ENCODE data around the gene RCBTB1.
"Not testable (repeated sequence)": the region's sequence is repeated elsewhere in the genome, so short reads cannot be mapped to it uniquely, and the experiment has no call there.

RCBTB1 gene

GRCh38 chr13:49594576-49594975 lies 9.2 kb upstream of the RCBTB1 start (continued):
- TF ChIP-seq, protein P1, sequence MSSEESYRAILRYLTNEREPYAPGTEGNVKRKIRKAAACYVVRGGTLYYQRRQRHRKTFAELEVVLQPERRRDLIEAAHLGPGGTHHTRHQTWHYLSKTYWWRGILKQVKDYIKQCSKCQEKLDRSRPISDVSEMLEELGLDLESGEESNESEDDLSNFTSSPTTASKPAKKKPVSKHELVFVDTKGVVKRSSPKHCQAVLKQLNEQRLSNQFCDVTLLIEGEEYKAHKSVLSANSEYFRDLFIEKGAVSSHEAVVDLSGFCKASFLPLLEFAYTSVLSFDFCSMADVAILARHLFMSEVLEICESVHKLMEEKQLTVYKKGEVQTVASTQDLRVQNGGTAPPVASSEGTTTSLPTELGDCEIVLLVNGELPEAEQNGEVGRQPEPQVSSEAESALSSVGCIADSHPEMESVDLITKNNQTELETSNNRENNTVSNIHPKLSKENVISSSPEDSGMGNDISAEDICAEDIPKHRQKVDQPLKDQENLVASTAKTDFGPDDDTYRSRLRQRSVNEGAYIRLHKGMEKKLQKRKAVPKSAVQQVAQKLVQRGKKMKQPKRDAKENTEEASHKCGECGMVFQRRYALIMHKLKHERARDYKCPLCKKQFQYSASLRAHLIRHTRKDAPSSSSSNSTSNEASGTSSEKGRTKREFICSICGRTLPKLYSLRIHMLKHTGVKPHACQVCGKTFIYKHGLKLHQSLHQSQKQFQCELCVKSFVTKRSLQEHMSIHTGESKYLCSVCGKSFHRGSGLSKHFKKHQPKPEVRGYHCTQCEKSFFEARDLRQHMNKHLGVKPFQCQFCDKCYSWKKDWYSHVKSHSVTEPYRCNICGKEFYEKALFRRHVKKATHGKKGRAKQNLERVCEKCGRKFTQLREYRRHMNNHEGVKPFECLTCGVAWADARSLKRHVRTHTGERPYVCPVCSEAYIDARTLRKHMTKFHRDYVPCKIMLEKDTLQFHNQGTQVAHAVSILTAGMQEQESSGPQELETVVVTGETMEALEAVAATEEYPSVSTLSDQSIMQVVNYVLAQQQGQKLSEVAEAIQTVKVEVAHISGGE (tag by site-specific recombination; conservative IDR thresholded peaks at IDR 0.05; ENCODE audit: low read depth) = no peak
- TF ChIP-seq ZNF645 (tag by site-specific recombination; IDR thresholded peaks at IDR 0.05) (no peak), ZNF621 (tag by site-specific recombination; IDR thresholded peaks at IDR 0.05) (no peak), ZNF274 (IDR thresholded peaks at IDR 0.05; ENCODE audit: low read length) (no peak), ZNF274 (tag by site-specific recombination; IDR thresholded peaks at IDR 0.05; ENCODE audit: borderline replicate concordance) (no peak), ZNF394 (tag by site-specific recombination; IDR thresholded peaks at IDR 0.05; ENCODE audit: borderline replicate concordance) (no peak), PRDM1 (tag by site-specific recombination; IDR thresholded peaks at IDR 0.05) (no peak), ZNF529 (tag by site-specific recombination; IDR thresholded peaks at IDR 0.05; ENCODE audit: insufficient replicate concordance) (no peak), ZNF362 (tag by site-specific recombination; IDR thresholded peaks at IDR 0.05) (no peak), ZNF366 (tag by site-specific recombination; conservative IDR thresholded peaks at IDR 0.05) (no peak), ZNF23 (tag by site-specific recombination; IDR thresholded peaks at IDR 0.05; ENCODE audit: borderline replicate concordance) (no peak), SP2 (tag by site-specific recombination; IDR thresholded peaks at IDR 0.05) (no peak), ZNF747 (tag by site-specific recombination; IDR thresholded peaks at IDR 0.05) (no peak), ZNF112 (tag by site-specific recombination; IDR thresholded peaks at IDR 0.05) (no peak)
- TF ChIP-seq, protein P2, sequence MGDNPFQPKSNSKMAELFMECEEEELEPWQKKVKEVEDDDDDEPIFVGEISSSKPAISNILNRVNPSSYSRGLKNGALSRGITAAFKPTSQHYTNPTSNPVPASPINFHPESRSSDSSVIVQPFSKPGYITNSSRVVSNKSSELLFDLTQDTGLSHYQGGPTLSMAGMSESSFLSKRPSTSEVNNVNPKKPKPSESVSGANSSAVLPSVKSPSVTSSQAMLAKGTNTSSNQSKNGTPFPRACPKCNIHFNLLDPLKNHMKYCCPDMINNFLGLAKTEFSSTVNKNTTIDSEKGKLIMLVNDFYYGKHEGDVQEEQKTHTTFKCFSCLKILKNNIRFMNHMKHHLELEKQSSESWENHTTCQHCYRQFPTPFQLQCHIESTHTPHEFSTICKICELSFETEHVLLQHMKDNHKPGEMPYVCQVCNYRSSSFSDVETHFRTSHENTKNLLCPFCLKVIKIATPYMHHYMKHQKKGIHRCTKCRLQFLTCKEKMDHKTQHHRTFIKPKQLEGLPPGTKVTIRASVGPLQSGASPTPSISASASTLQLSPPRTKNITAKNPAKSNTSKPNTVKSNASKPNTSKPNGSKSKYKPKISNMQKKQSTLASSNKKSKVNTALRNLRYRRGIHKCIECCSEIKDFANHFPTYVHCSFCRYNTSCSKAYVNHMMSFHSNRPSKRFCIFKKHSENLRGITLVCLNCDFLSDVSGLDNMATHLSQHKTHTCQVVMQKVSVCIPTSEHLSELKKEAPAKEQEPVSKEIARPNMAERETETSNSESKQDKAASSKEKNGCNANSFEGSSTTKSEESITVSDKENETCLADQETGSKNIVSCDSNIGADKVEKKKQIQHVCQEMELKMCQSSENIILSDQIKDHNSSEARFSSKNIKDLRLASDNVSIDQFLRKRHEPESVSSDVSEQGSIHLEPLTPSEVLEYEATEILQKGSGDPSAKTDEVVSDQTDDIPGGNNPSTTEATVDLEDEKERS (tag by site-specific recombination; IDR thresholded peaks at IDR 0.05) = no peak

DNA sequence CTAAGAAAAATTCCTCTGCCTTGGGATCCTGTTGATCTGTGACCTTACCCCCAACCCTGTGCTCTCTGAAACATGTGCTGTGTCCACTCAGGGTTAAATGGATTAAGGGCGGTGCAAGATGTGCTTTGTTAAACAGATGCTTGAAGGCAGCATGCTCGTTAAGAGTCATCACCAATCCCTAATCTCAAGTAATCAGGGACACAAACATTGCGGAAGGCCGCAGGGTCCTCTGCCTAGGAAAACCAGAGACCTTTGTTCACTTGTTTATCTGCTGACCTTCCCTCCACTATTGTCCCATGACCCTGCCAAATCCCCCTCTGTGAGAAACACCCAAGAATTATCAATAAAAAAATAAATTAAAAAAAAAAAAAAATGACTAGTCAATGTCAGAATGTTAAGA lies 8.5 kb upstream of the RCBTB1 start:
- POLR2A ChIA-PET = not testable (repeated sequence)

GRCh38 chr13:49590714-49591113 lies 5.4 kb upstream of the RCBTB1 start:
- CTCF ChIA-PET = interaction anchor here (0.6 to 0.7 kb wide), 2 partner anchors 38 to 1459 kb away, joined by 3 read pairs; no protein-coding TSS in a partner anchor
- H3K27ac ChIP-seq (ENCODE audit: extremely low read depth, low read depth, low read length); H3K4me1 ChIP-seq (ENCODE audit: control insufficient read depth, insufficient read depth, low read length); H3K9me3 ChIP-seq (ENCODE audit: control insufficient read depth, insufficient read depth, low read depth, low read length); POLR2A ChIA-PET; H3K4me3 ChIP-seq (ENCODE audit: low read depth, low read length); H3K36me3 ChIP-seq (ENCODE audit: control insufficient read depth in 2 of 2, insufficient read depth in 1 of 2, low read length in 2 of 2): not testable (repeated sequence)

More for the DNA sequence above, 8.5 kb upstream of the RCBTB1 start:
- H3K4me1 ChIP-seq (ENCODE audit: control insufficient read depth, insufficient read depth, low read length); H3K9me3 ChIP-seq (ENCODE audit: control insufficient read depth, insufficient read depth, low read depth, low read length); H3K4me3 ChIP-seq (ENCODE audit: low read depth, low read length); CTCF ChIA-PET; H3K27ac ChIP-seq (ENCODE audit: extremely low read depth, low read depth, low read length); H3K36me3 ChIP-seq (ENCODE audit: control insufficient read depth in 2 of 2, insufficient read depth in 1 of 2, low read length in 2 of 2): not testable (repeated sequence)

All from HEK293 (cell line).